ENCODE results near the gene TTC34.

Gene TTC34

GRCh38 chr1:2811533-2811918 is 10.0 kb upstream of the TTC34 start:
- TF ChIP-seq POLR2A (IDR thresholded peaks at IDR 0.05; ENCODE audit: low read depth, low read length) = no peak
- no peak for FAIRE-seq
- DNase-seq (ENCODE audit: insufficient read length, low spot score) = no peak

DNA sequence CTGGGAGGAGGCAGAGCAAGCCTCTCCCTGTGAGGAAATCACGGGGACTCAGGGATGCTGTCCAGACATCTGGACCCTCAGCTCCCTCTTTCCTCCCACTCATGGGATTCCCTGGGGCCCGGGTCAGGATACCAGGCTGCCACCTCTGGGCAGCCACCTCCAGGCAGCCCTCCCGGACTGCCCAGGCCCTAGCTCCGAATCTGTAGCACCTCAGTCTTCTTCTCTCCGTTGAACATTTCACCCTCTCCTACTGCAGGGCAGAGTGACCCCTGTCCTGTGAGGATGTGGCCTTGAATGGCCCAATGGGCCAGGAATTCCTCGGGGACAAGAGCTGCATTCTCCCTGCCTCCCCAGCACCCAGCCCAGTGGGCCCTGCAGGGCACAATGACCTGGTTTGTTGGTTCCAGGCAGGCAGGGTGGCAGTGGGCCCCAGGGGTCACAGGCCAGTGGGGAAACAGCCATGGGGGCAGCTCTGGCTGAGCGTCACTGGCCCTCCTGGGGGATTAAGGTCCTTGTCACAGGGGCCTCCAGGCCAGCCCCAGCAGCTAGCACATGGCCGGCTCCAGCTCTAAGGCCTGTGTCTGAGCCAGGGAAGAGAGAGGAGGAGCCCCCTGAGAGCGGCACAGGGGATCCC is 9.5 kb upstream of the TTC34 start:
- DNase-seq (ENCODE audit: insufficient read length, low spot score) (no peak), FAIRE-seq (no peak)
- no peak for TF ChIP-seq POLR2A (IDR thresholded peaks at IDR 0.05; ENCODE audit: low read depth, low read length)

- DNase-seq (ENCODE audit: insufficient read length, low spot score) (no peak), FAIRE-seq (no peak)
- TF ChIP-seq POLR2A (IDR thresholded peaks at IDR 0.05; ENCODE audit: low read depth, low read length) = no peak
Observed at GRCh38 chr1:2810281-2810680, 8.8 kb upstream of the TTC34 start.

DNA sequence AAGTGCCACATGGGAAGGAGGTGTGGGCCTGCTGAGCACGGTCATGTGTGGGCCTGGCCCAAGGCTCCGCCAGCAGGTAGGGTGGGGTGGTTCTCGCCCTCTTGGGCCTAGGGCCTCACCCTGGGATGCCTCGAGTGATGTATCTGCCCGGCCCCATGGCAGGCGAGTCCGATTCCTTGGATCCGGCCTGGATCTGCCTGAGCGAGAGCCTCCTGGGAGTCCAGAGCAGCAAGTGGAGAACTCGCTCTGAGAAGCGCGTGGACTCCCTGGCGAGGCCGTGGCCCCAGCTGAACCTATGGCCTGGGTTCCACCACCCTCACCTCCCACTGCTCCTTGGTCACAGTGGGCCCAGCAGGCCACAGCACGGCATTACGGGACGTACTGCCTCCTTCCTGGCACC is 8.2 kb upstream of the TTC34 start:
- DNase-seq (ENCODE audit: insufficient read length, low spot score) (no peak), FAIRE-seq (no peak)
- TF ChIP-seq POLR2A (IDR thresholded peaks at IDR 0.05; ENCODE audit: low read depth, low read length) = no peak

DNA sequence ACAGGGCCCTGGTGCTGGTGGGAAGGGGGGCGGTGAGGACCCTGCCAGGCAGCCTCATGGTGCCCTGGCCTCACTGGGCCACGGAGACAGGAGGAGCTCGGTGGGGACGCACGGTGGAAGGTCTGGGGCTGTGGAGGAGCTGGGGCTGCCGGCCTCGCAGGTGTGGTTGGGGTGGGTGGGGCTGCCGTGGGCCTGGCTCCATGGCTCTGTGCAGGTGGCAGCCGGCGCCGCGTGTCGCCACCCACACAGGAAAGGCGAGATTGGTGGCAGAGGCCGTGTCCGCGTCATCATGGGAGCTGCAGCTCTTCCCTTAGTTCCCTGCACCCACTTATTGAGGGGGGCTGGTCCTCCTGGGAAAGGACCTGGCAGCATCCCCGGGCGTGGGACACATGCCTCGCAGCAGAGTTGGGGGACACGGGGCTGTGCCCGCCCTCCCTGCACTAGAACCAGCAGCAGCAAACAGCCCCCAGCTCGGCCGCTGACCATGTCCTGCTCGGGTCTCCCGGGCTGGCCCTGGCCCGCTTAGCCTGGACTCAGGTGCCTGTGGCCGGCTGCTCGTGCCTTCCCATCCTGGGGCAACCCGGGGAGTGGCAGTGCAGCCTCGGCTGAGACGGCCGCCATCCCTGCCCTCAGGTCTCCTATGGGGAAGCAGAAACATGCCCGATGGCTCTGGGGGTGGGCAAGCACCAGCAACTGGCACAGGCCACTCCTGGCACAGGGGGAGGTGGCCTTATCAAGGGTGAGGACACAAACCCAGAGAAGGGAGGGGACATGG is 7.5 kb upstream of the TTC34 start:
- FAIRE-seq (no peak), DNase-seq (ENCODE audit: insufficient read length, low spot score) (no peak)
- no peak for TF ChIP-seq POLR2A (IDR thresholded peaks at IDR 0.05; ENCODE audit: low read depth, low read length)

GRCh38 chr1:2808386-2808705 is 6.9 kb upstream of the TTC34 start:
- DNase-seq (ENCODE audit: insufficient read length, low spot score) (no peak), FAIRE-seq (no peak)
- no peak for TF ChIP-seq POLR2A (IDR thresholded peaks at IDR 0.05; ENCODE audit: low read depth, low read length)

- TF ChIP-seq POLR2A (IDR thresholded peaks at IDR 0.05; ENCODE audit: low read depth, low read length) = no peak
- FAIRE-seq = no peak
- no peak for DNase-seq (ENCODE audit: insufficient read length, low spot score)
Observed at GRCh38 chr1:2807678-2808385, 6.3 kb upstream of the TTC34 start.

DNA sequence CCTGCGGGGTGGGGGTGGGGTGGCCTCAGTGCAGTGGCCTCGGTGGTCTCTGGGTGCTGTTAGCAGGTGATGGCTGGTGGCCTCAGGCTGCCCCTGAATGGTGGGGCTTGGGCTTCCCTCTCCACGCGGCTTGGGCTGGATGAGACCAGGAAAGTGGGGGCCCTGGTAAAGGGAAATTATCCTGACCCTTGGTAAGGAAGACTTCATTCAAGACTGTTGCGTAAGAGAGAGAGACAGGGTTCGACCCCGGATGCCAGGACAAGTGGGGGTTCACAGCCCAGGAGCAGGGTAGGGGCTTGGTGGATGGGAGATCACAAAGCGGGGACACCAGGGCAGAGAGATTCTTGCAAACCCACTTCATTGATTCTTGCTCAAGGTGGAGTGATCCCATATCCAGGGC is 5.5 kb upstream of the TTC34 start:
- DNase-seq (ENCODE audit: insufficient read length, low spot score) (no peak), FAIRE-seq (no peak)
- TF ChIP-seq POLR2A (IDR thresholded peaks at IDR 0.05; ENCODE audit: low read depth, low read length) = no peak

GRCh38 chr1:2806591-2806990 is 5.1 kb upstream of the TTC34 start:
- FAIRE-seq (no peak), DNase-seq (ENCODE audit: insufficient read length, low spot score) (no peak)
- no peak for TF ChIP-seq POLR2A (IDR thresholded peaks at IDR 0.05; ENCODE audit: low read depth, low read length)

GRCh38 chr1:2805801-2806430 is 4.4 kb upstream of the TTC34 start:
- no peak for TF ChIP-seq POLR2A (IDR thresholded peaks at IDR 0.05; ENCODE audit: low read depth, low read length)
- DNase-seq (ENCODE audit: insufficient read length, low spot score) = no peak
- FAIRE-seq = no peak

DNA sequence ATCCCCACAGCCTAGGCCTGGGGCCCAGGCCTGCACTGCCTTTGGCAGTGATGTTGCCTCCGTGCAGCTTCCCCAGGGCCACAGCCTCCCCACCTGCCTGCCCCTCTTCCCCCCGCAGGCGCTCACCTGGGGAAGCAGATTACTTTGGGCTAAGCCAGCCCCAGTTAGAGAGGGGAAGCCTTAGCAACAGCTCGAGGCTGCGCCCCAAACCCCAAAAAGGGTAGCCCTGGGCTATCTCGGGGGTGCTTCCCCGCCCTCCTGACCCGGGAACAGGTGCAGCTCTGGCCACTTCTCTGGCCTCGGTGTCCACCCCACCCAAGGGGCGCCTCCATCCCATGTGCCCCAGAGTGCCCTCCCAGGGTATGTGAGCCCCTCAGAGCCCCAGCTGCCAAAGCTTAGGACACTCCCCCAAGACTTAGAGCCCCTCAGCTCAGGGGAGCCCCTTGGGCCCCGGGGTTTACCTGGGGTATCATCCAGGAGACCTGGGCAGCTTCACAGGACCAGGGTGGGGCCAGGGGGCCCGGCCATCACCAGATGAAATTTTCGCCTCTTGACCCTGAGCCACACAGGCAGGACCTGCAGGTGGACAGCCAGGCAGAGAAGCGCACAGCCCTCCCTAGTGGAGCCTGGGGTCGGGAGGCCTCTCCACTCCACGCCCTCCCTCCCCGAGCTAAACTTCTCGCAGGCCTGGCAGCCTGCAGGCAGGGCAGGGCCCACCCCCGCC is 3.3 kb upstream of the TTC34 start:
- TF ChIP-seq POLR2A (IDR thresholded peaks at IDR 0.05; ENCODE audit: low read depth, low read length) = no peak
- FAIRE-seq = no peak

DNA sequence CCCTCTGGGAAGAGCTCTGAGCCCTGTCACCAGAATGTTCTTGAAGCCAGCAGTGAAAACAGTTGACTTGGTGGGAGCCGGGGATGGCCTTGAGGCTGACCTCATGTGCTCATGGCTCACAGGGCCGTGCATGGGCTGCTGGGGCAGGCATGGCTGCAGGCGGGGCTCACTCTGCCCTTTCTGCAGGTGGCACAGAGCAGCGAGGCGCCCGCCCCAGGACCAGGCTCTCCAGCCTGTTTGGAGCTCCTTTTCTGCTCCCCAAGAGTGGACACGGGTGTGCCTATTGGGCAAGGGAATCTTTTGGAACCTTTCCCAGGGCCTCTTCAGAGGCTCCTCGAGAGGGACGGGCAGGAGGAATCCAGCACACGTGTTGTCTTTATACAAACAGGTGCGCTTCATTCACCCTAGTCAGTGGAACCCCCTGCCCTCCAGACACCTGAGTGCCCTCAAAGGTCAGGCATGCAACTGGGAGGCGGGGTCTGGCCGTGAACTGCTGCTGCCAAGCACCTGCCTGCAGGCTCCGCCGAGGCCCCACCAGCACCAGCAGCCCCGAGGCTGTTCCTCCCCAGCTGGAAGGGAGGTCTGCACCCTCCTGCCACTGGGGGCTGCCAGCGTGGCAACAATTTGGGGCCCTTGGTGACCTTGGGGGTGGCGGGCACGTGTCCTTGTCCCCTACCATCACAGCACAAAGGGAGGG is 2.6 kb upstream of the TTC34 start:
- FAIRE-seq (no peak), DNase-seq (ENCODE audit: insufficient read length, low spot score) (no peak)
- TF ChIP-seq POLR2A (IDR thresholded peaks at IDR 0.05; ENCODE audit: low read depth, low read length) = no peak

More for the DNA sequence above, 3.3 kb upstream of the TTC34 start:
- no peak for DNase-seq (ENCODE audit: insufficient read length, low spot score)

All from H54 (cell line).